ELF-1 (cell line): ENCODE measurements around the gene VGLL2.

Experiments
- DNase-seq: peaks from one replicate; pipeline ENCODE4 v3.0.0-alpha.2; 2016; ENCODE audit warnings: low read depth, low spot score

The VGLL2 gene

DNA sequence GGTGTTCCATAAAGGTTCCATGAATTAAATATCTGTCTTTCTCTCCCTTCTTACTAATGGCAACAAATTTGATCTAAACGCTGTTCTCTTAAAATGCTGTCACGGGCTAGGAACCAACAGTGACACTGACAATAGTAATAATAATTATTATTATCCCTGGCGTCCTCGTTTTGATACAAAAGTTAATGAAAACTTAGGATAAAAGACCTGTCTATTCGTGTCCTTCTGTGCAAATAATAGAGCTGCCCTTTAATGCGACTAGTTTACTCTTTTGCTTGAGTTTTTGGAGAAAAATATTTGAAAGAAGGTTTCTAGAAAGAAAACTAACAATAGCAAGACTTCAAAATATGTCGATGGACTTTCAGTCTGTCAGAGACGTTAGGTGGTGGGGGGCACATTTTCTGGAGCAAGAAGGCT lies 4.3 kb downstream of the VGLL2 start:
- DNase-seq: no peak

DNA sequence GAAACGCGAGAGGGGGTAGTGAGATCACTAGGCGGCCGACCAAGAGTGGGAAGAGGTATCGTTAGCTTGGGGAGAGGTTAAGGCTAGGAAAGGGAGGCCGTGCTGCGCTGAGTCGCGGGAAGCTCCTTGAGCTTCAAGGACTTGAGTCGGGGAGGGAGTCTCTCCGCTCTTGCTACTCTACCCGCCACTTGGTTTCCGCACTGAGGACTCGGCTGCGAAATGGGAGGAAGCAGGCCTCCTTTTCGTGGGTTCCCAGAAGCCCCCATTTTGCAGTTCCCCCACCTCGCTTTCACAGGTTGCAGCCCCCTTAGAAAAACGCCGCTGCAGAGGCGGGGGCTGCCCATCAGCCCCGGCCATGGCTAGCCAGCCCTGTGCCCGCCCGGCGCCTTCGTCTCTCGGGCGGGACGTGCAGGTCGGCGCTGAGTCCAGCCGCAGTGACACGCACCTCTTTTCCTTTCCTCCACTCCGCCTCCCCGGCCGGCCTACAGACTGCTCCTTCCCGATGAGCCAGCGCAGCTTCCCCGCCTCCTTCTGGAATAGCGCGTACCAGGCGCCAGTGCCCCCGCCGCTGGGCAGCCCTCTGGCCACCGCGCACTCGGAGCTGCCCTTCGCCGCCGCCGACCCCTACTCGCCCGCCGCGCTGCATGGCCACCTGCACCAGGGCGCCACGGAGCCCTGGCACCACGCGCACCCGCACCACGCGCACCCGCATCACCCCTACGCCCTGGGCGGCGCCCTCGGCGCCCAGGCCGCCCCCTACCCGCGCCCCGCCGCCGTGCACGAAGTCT lies 4.9 kb downstream of the VGLL2 start:
- peak; percentile 63 for DNase-seq

GRCh38 chr6:117270843-117271507 lies 5.6 kb downstream of the VGLL2 start:
- DNase-seq: no peak

DNA sequence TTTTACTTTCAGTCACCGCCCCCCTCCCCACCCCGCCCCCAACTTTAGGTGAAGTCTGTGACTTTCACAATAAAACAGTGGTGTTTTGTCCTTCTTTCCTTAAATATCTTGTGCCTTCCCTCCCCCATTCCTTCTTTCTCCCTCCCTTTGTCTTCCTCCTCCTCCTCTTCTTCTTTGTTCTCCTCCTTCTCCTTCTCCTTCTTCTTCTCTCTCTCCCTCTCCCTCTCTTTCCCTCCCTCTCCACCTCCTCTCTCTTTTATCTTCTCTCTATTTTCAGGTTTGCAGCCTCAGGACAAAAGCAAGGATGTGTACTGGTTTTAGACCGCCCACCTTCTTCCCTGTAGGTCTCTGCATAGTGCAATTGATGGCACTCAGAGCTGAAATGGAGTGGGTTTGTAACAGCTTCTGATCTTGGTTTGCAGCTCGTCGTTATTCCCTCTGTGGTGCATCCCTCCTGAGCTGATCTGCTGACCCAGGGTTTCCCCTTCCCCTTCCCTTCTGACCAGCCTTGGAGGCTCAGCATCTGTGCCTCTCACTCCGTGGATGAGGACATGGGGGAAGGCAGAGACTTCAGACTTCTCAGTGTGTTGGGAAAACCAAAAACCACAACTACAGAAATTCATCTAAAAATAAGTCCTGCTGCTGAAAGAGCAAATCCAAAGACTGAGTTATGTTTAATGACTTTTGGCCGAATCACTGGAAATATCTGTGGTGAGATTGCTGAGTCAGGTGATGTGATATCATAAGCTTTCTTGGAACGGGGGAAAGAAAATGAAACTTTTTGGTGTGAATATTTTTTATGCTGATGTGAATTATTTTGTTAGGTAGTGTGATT lies 6.9 kb downstream of the VGLL2 start:
- DNase-seq: no peak

- DNase-seq: no peak
Measured at GRCh38 chr6:117272891-117273290, 7.5 kb downstream of the VGLL2 start.

- no peak for DNase-seq
Measured at GRCh38 chr6:117275205-117275604, 9.8 kb downstream of the VGLL2 start.

DNA sequence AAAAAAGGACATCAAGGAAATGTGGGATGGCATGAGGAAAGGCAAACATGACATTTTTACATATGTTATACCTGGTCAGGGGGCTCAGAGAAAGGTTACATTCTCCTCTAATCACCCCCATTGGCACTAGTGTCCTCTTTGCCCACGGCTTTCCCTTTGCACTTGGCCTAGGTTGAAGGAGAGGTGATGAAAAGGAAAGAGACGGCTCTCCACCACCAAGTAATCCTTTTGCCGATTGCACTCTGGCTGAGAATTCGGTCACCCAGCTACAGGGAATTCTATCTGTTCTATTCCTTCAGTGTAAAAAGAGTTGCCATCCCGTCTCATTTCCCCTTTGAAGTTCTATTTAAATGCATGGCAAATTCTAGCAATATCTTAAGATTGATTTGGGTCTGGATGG lies 10.4 kb downstream of the VGLL2 start:
- no peak for DNase-seq

- DNase-seq: no peak
Measured at GRCh38 chr6:117276778-117277316, 11.5 kb downstream of the VGLL2 start.

GRCh38 chr6:117280922-117281321 lies 15.6 kb downstream of the VGLL2 start:
- no peak for DNase-seq

DNA sequence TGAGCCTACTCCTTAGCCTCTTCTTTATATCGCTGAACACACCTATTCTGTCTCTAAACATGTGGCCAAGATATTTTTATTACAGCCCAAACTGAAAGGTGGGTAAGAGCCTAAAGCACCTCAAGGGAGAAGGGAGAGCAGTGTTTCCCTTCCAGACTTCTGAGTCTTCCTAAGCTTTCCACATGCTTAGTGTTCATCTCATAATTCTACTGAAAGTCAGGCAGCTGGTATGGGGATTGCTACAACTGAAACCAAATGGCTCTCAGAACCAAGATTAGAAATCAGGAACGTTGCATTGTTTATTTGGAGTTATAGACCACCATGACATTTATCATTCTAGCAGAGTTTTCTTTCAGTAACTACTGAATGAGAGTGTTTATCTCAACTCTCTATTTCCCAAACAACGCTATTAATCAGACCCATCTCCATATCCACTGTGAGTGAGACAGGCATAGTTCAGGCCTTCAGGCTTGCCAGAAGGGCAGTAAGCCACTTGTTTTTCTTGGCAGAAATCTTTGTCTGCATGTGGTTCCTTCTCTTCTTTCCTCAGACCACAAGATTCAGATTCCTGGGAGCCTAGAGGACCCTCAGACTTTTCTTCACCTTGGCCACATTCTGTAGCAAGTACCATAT lies 22.8 kb downstream of the VGLL2 start:
- no peak for DNase-seq

DNA sequence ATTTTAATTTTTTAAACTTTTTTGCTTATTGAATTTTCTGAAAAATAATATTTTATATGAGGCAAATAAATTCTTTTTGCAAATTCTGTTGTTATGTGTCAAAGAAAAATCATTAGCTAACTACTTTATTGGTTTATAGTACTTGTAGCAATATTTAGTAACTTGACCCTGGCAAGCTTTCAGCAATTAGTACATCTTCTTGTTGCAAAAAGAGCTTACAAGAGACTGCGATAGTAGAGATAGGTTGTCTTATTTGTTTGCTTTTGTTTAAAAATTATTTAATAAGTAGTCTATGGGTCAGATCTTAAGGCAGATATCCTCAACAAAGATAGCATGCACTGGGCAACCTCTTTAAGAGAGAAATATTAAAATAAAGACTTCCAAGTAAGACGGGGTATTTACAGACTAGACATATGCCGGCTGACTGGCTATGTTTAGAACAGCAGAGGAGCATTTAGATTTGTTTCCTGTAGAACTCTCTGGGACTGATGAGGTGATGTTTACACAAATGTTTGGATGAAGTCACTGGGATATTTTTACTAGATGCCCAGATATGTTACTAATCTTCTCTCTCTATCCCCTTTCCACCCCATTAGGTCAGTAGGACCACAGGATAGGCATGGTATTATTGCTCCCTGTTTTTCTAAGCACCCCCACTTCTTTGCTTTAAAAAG lies 25.0 kb downstream of the VGLL2 start:
- DNase-seq: no peak

DNA sequence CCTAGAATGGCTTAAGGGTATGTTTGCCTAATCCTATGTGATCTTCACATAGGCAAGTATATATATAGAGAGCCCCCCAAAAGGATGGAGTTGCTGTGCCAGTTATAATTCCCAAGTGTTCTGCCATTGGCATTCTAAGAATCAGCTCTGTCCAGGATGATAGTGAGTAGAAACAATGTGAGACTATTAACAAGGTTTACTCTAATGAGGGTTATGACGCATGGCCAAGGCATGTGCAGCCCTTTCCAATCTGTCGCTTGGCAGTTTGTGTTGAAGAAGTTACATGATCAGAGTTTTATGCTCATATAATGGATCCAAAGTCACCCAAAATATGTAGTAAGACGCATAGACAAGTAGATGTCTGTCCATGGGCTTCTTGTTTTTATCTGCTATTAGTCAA lies 33.6 kb downstream of the VGLL2 start:
- DNase-seq: no peak

GRCh38 chr6:117303323-117303722 lies 38.0 kb downstream of the VGLL2 start:
- no peak for DNase-seq

DNA sequence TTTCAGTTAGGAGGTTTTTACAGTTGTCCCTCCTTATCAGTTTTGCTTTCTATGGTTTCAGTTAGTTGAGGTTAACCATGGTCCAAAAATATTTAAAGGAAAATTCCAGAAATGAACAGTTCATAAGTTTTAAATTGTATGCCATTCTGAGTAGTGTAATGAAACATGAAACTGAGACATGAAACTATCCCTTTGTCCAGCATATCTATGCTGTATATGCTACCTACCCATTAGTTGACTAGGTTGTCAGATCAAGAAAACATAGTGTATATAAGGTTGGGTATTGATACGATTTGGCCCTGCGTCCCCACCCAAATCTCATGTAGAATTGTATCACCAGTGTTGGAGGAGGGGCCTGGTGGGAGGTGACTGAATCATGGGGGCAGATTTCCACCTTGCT lies 39.1 kb downstream of the VGLL2 start:
- DNase-seq: no peak

DNA sequence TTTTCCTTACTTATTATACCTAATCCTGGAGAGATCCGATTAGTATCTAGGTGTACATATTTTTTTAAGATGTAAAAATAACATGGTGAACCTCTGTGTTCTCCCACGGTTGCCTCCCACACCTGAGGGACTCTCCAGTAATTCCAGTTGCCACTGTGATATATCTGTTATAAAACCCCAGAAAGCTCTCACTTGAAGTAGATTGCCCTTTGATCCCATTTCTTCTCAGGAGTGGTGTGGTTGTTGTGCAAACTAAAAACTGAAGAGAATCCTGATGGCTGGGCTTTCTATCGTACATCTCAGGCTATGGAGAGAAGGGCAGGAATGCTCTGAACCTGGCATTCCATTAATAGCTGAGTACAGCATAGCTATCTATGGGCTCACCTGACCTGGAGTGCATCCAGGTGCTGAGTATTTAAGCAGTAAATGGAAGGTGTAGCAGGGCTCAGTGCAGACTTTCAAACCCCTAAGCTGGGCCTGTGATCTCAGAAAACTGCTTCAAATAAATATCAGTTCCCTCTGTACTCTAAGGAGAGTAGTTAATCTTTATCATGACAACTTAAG lies 41.0 kb downstream of the VGLL2 start:
- DNase-seq: no peak

- no peak for DNase-seq
Measured at GRCh38 chr6:117307655-117308054, 42.3 kb downstream of the VGLL2 start.

GRCh38 chr6:117309069-117309468 lies 43.7 kb downstream of the VGLL2 start:
- no peak for DNase-seq

GRCh38 chr6:117309611-117310010 lies 44.3 kb downstream of the VGLL2 start:
- no peak for DNase-seq

GRCh38 chr6:117311310-117311709 lies 46.0 kb downstream of the VGLL2 start:
- DNase-seq: no peak

- DNase-seq: peak; percentile 17
Measured at GRCh38 chr6:117311726-117312125, 46.4 kb downstream of the VGLL2 start.

DNA sequence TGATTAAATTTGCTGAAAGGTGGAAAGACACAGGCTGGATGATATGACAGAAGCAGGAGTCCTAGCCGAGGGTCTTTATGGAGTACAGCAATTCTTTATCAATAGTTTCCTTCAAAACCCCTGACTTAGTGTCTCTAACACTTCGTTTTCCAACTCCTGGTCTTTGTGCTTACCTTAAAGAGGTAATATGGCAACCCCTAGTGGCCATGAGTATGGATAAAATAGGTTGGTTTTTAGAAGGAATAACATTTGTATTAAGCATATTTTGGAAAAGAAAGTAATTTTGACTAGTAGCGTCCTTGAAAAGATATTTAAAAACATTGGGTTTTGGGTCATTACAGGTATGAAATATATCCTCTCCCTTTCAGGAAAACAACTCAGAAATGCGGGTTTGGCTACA lies 51.9 kb downstream of the VGLL2 start:
- peak; percentile 4 for DNase-seq
